ENCODE measurements around the gene GGA1.

- no peak for TF ChIP-seq POLR2A (IDR thresholded peaks at IDR 0.05)
- TF ChIP-seq CTCF (IDR thresholded peaks at IDR 0.05) = no peak
- no peak for TF ChIP-seq POLR2AphosphoS5 (IDR thresholded peaks at IDR 0.05)
Measured at GRCh38 chr22:37604875-37605274, 3.8 kb upstream of the GGA1 start.

All from gastroesophageal sphincter (tissue), 3 donors.